Erythroblast (primary cell): ENCODE data around the gene HNRNPD.

Source experiments
- GATA1 ChIP-seq: IDR thresholded peaks from 2 replicates; pipeline ENCODE4 v1.6.1; 2011; ENCODE audit warnings: low read depth, mild to moderate bottlenecking, control low read depth, low read length, moderate library complexity
- POLR2A ChIP-seq: IDR thresholded peaks from 2 replicates; pipeline ENCODE4 v1.6.1; 2011; ENCODE audit warnings: mild to moderate bottlenecking, low read length

GRCh38 chr4:82388405-82388804 is 14.6 kb upstream of the HNRNPD start:
- TF ChIP-seq POLR2A = no peak
- no peak for TF ChIP-seq GATA1
